Ramos (cell line): ENCODE results near the gene ANKRD50.

Experiments used
- in situ Hi-C: fragments of 300-500 bp; cut with MboI; formaldehyde crosslinking; loops from one replicate; pipeline ENCODE4 v1.14.3; 2022; ENCODE audit warnings: low sequenced_read_pairs; ENCODE audit not compliant: unreplicated experiment

The ANKRD50 gene, protein sequence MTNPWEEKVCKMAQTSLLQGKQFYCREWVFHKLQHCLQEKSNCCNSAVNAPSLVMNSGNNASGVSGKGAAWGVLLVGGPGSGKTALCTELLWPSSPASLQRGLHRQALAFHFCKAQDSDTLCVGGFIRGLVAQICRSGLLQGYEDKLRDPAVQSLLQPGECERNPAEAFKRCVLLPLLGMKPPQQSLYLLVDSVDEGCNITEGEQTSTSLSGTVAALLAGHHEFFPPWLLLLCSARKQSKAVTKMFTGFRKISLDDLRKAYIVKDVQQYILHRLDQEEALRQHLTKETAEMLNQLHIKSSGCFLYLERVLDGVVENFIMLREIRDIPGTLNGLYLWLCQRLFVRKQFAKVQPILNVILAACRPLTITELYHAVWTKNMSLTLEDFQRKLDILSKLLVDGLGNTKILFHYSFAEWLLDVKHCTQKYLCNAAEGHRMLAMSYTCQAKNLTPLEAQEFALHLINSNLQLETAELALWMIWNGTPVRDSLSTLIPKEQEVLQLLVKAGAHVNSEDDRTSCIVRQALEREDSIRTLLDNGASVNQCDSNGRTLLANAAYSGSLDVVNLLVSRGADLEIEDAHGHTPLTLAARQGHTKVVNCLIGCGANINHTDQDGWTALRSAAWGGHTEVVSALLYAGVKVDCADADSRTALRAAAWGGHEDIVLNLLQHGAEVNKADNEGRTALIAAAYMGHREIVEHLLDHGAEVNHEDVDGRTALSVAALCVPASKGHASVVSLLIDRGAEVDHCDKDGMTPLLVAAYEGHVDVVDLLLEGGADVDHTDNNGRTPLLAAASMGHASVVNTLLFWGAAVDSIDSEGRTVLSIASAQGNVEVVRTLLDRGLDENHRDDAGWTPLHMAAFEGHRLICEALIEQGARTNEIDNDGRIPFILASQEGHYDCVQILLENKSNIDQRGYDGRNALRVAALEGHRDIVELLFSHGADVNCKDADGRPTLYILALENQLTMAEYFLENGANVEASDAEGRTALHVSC (N-terminal part only)

GRCh38 chr4:124712372-124713184 lies at the start of gene ANKRD50:
Gene ANKRD50, minus strand, starts transcription at chr4:124712732. Its CDS starts 2,221 bp downstream, at chr4:124710511.
- in situ Hi-C loops = no loop called here

DNA sequence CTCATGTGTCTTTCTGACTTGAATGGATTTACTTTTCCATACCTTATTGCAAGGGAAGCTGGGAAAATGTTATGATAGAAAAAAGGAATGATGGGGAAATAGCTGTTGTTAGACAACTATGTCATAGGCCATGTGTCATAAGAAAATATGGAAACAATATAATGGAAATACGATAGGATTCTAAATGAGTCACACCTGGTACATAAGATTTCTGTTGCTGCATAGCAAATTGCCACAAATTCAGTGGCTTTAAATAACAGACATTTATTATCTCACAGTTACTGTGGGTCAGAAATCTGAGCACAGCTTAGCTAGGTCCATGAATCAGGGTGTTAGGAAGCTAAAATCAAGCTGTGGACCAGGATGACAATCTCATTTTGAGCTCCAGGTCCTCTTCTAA lies 44.6 kb upstream of the ANKRD50 start:
- in situ Hi-C loops = no loop called here

- in situ Hi-C loops = no loop called here
Measured at GRCh38 chr4:124754681-124755080, 42.1 kb upstream of the ANKRD50 start.

GRCh38 chr4:124753941-124754581 lies 41.5 kb upstream of the ANKRD50 start:
- in situ Hi-C loops = no loop called here

DNA sequence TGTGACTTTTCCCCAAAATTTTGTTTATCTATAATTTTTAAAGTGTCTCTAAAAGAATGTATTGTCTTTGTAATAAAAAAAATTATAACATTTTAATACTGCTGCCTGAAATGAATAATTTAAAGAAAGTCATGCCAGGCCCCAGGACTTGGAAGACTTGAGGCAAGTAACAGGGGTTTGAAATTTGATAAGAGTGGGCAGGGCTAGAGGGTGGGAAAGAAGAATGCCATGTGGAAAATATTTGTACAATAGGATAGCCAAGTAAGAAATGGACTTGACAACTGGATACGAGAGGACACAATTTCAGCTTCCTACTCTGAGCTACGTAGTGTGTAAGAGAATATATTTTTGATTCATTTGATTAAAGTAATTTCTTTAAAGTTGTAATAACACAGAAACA lies 36.9 kb upstream of the ANKRD50 start:
- in situ Hi-C loops = no loop called here

GRCh38 chr4:124748965-124749364 lies 36.4 kb upstream of the ANKRD50 start:
- in situ Hi-C loops = no loop called here

DNA sequence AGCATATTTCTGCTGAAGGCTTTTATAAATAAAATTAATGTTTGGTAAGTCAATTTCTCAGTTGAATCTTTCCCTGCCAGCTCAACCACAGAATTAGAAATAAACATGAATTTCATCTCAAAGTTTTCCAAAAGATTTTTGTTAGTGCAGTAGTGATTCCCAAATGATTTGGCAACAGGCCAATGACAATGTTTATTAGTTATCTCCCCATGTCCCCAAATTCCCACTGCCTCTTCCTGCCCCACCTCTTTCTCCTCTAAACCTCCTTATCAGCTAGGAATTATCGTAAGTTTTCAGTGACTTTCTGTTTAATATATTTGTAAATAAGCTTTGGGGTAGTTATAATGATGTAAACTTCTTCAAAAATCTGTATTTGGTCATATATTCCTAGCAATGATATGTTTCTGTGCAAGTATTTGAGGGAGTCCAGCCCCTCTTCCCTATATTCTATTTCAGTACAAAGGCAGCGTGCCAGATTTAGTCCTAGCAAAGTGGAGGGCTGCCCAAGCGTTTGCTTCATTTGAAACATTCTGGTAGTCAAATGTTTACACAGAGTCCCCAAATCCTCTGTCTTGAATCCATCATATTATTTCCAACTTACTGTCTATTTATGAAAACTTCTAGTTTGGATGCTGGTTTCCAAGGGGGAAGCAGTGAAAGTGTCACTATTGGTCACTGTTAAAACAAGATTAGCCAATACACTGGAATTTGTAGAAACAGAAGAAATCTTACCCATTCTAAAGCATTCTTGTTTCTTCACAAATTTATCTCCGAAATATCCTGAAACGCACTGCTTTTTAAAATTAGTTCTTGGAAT lies 33.7 kb upstream of the ANKRD50 start:
- in situ Hi-C loops = no loop called here

DNA sequence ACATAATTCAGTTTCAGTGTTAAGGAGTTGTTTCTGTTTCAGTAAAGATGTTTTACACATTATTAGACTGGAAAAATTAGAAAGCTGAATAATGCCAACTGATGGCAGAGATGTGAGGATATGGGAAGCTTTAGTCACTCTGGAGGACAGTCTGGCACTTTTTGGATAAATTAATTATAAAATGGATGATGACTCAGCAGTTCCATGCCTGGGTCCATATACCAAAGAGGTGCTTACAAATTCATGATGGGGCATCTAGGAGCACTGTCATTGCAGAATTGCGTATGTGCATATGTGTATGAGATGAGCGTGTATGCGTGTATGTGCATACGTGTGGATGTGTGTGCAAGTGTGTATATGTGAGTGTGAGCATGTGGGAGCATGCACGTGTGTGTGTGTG lies 31.2 kb upstream of the ANKRD50 start:
- in situ Hi-C loops = no loop called here

DNA sequence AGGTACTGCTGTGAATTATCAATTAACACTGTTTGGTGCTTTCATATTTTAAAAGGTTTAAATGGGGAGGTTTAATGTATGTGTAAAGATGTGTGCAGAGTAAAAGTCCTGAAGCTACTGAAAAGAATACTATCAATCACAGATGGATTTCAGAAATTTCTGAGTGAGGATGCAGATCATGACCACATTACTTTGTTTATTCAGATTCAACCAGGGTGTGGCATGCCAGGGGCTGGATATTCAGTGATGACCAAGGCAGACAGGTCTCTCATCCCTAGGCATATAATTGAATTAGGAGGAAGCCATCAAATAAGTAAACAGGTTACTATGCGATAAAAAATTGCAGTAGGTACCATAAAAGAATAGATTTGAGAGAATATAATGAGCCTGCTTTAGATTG lies 28.0 kb upstream of the ANKRD50 start:
- in situ Hi-C loops = no loop called here

- in situ Hi-C loops = no loop called here
Measured at GRCh38 chr4:124738994-124739393, 26.5 kb upstream of the ANKRD50 start.

DNA sequence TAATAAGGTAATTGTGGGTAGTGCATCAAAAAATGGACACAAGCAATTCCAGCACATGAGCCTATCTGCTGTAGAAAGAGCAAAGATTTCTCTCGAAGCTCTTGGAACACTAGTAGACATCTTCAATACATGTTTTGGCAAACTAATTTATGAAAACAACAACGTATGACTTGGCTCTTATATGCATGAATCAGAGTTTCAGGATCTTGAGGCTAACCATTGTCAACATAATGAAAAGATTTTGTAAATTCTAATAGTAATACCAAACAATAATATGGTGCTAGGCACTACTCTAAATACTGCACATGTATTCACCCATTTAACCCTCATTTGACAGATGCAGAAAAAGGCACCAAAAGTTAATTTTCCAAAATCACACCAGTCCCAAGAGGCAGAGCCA lies 25.1 kb upstream of the ANKRD50 start:
- in situ Hi-C loops = no loop called here

GRCh38 chr4:124736526-124736925 lies 24.0 kb upstream of the ANKRD50 start:
- in situ Hi-C loops = no loop called here

DNA sequence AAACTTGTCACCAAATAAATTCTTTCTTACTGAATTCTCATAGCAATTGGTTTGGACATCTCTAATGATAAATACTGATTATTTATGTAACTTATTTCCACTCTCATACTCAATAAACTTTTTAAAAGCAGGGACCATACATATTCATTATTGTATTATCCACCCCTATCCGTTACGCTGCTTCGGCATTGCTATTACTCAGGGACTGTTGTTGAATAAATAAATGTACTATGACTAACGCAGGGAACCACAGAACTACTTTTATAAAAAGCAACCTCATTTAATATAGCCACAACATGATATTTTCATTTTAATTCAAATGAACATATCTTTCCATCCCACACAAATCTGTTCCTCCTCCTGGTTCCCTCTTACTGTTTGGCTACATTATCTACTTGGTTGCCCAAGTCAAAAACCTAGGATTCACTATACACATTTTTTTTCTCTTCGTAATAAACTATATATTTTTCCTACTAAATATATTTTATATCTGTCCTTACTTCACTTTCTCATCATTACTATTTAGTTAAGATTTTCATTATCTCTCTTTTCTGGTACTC lies 14.9 kb upstream of the ANKRD50 start:
- in situ Hi-C loops = no loop called here

- in situ Hi-C loops = no loop called here
Measured at GRCh38 chr4:124726269-124726668, 13.7 kb upstream of the ANKRD50 start.

GRCh38 chr4:124722071-124722470 lies 9.5 kb upstream of the ANKRD50 start:
- in situ Hi-C loops = no loop called here

- in situ Hi-C loops = no loop called here
Measured at GRCh38 chr4:124717101-124717500, 4.6 kb upstream of the ANKRD50 start.

- in situ Hi-C loops = no loop called here
Measured at GRCh38 chr4:124713185-124713592, 657 bp upstream of the ANKRD50 start.

- in situ Hi-C loops = no loop called here
Measured at GRCh38 chr4:124711471-124712371, 811 bp downstream of the ANKRD50 start.
